ENCODE measurements around the gene M6PR. TPM values are rescaled to one million over a fixed set of nuclear protein-coding genes. Genes with fewer than 3 reads are reported as not detected.
"Not testable (repeated sequence)": the region's sequence is repeated elsewhere in the genome, so short reads cannot be mapped to it uniquely, and the experiment has no call there.

M6PR gene
- total RNA-seq, 1 donor = 143 TPM

DNA sequence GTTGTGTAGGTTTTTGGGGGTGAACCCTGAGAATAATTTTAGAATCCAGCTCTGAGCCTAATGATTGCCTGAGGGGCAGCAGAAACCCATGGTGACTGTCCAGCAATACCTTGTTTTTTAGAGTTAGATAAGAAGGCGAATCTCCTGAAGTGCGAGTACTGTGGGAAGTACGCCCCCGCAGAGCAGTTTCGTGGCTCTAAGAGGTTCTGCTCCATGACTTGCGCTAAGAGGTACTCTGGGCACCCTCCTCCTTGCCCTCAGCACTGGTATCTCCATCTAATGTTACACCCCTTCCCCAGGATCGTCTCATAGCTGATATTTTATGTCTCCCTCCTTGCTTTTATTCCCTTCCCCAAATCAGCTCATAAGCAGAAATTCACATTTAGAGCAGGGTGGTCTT lies 12.7 kb downstream of the M6PR start:
- H3K4me2 ChIP-seq (ENCODE audit: insufficient read depth, low read length) = no peak overlapping the region
- H3K4me3 ChIP-seq (ENCODE audit: insufficient read depth, low read length) = no peak overlapping the region
- TF ChIP-seq, protein P1, sequence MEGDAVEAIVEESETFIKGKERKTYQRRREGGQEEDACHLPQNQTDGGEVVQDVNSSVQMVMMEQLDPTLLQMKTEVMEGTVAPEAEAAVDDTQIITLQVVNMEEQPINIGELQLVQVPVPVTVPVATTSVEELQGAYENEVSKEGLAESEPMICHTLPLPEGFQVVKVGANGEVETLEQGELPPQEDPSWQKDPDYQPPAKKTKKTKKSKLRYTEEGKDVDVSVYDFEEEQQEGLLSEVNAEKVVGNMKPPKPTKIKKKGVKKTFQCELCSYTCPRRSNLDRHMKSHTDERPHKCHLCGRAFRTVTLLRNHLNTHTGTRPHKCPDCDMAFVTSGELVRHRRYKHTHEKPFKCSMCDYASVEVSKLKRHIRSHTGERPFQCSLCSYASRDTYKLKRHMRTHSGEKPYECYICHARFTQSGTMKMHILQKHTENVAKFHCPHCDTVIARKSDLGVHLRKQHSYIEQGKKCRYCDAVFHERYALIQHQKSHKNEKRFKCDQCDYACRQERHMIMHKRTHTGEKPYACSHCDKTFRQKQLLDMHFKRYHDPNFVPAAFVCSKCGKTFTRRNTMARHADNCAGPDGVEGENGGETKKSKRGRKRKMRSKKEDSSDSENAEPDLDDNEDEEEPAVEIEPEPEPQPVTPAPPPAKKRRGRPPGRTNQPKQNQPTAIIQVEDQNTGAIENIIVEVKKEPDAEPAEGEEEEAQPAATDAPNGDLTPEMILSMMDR (IDR thresholded peaks at IDR 0.05; ENCODE audit: extremely low read depth, low read depth, low read length) = no peak
- H4K20me1 ChIP-seq (ENCODE audit: insufficient read depth, low read length) = no peaks in the 10 kb centered on the region
- H3K9me3 ChIP-seq (ENCODE audit: low read depth, low read length) = no peaks in the 10 kb centered on the region
- H3K27ac ChIP-seq (ENCODE audit: low read depth, low read length) = no peak overlapping the region
- H3K27me3 ChIP-seq (ENCODE audit: insufficient read depth, low read length) = no peaks in the 10 kb centered on the region
- H3K79me2 ChIP-seq (ENCODE audit: insufficient read depth, low read length) = no peaks in the 10 kb centered on the region
- no peak for DNase-seq (ENCODE audit: insufficient read length, low spot score, missing footprints)
- peaks cover 21% of the 10 kb centered on the region for H3K36me3 ChIP-seq (ENCODE audit: insufficient read depth, low read length)
- H2AFZ ChIP-seq (ENCODE audit: low read length) = no peak overlapping the region
- H3K4me1 ChIP-seq (ENCODE audit: insufficient read depth, low read length) = no peaks in the 10 kb centered on the region

DNA sequence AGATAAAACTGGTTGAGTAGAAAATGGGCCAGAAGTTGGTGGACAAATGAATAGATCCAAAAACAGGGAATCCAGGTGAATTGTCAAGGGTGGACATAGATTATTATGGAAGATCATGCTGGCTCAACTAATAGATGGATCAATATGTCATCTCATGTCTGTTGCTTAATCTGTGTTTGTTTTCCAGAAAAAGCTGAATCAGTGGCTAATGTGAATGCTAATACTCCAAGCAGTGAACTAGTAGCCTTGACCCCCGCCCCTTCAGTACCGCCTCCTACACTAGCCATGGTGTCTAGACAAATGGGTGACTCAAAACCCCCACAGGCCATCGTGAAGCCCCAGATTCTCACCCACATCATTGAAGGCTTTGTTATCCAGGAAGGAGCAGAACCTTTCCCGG lies 15.4 kb downstream of the M6PR start:
- H3K79me2 ChIP-seq (ENCODE audit: insufficient read depth, low read length); H2AFZ ChIP-seq (ENCODE audit: low read length); H3K9me3 ChIP-seq (ENCODE audit: low read depth, low read length); H3K4me3 ChIP-seq (ENCODE audit: insufficient read depth, low read length); DNase-seq (ENCODE audit: insufficient read length, low spot score, missing footprints); H4K20me1 ChIP-seq (ENCODE audit: insufficient read depth, low read length); H3K4me1 ChIP-seq (ENCODE audit: insufficient read depth, low read length); H3K27me3 ChIP-seq (ENCODE audit: insufficient read depth, low read length); H3K4me2 ChIP-seq (ENCODE audit: insufficient read depth, low read length); H3K27ac ChIP-seq (ENCODE audit: low read depth, low read length): not testable (repeated sequence)
- H3K36me3 ChIP-seq (ENCODE audit: insufficient read depth, low read length) = peaks cover 14% of the 10 kb centered on the region

DNA sequence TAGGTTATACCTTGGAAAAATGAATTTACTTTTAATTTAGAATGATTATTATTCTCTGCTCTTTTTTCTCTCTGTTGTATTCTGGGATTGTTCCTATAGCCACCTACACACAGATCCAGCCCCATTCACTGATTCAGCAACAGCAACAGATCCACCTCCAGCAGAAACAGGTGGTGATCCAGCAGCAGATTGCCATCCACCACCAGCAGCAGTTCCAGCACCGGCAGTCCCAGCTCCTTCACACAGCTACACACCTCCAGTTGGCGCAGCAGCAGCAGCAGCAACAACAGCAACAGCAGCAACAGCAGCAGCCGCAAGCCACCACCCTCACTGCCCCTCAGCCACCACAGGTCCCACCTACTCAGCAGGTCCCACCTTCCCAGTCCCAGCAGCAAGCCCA lies 17.0 kb downstream of the M6PR start:
- H3K4me2 ChIP-seq (ENCODE audit: insufficient read depth, low read length); H4K20me1 ChIP-seq (ENCODE audit: insufficient read depth, low read length): not testable (repeated sequence)

DNA sequence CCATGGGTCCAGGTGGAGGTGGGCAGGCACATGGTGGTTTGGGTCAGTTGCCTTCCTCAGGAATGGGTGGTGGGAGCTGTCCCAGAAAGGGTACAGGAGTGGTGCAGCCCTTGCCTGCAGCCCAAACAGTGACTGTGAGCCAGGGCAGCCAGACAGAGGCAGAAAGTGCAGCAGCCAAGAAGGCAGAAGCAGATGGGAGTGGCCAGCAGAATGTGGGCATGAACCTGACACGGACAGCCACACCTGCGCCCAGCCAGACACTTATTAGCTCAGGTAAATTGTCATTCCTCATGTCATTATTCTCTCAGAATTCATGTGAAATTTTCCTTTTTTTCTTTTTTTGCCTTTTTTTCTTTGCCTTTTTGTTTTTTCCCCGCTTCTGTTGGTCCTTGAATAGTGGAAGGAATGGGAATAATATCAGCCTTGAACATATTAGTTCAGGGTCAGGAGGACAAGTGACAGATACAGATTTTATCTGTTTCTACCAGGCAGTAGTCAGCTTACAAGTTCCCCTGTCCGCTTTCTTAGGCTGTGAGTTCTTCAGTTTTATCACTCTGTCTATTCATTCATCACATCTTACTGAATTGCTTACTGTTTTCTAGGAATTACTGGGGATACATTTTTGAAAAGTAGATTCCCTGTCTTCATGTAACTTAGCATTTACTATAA lies 18.7 kb downstream of the M6PR start:
- not testable (repeated sequence) for H3K27ac ChIP-seq (ENCODE audit: low read depth, low read length); H3K4me3 ChIP-seq (ENCODE audit: insufficient read depth, low read length)

More for the DNA sequence above, 17.0 kb downstream of the M6PR start:
- H3K27me3 ChIP-seq (ENCODE audit: insufficient read depth, low read length); H3K9me3 ChIP-seq (ENCODE audit: low read depth, low read length); DNase-seq (ENCODE audit: insufficient read length, low spot score, missing footprints); H2AFZ ChIP-seq (ENCODE audit: low read length); H3K79me2 ChIP-seq (ENCODE audit: insufficient read depth, low read length); H3K4me3 ChIP-seq (ENCODE audit: insufficient read depth, low read length); H3K4me1 ChIP-seq (ENCODE audit: insufficient read depth, low read length); H3K27ac ChIP-seq (ENCODE audit: low read depth, low read length): not testable (repeated sequence)
- peaks cover 13% of the 10 kb centered on the region for H3K36me3 ChIP-seq (ENCODE audit: insufficient read depth, low read length)

DNA sequence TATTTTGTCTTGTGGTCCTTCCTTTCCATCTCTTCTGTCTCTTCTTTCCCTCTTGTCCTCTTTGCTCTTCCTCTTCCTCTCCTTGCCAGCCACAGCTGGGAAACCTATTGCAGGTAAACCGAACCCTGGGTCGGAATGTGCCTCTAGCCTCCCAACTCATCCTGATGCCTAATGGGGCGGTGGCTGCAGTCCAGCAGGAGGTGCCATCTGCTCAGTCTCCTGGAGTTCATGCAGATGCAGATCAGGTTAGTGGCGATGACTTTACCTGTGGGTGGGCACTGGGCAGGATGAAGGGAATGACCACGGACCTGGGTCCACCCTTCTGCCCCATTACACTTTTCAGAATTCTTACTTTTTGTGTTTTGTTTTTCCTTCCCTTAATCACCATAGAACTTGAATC lies 26.9 kb downstream of the M6PR start:
- Histone ChIP-seq H3K4me1 (ENCODE audit: insufficient read depth, low read length) (no peaks in the 10 kb centered on the region), H3K4me2 (ENCODE audit: insufficient read depth, low read length) (no peak overlapping the region), H3K27ac (ENCODE audit: low read depth, low read length) (no peak overlapping the region), H2AFZ (ENCODE audit: low read length) (no peak overlapping the region), H3K79me2 (ENCODE audit: insufficient read depth, low read length) (no peaks in the 10 kb centered on the region), H3K36me3 (ENCODE audit: insufficient read depth, low read length) (peaks cover 8% of the 10 kb centered on the region), H4K20me1 (ENCODE audit: insufficient read depth, low read length) (no peaks in the 10 kb centered on the region), H3K27me3 (ENCODE audit: insufficient read depth, low read length) (no peaks in the 10 kb centered on the region), H3K9me3 (ENCODE audit: low read depth, low read length) (no peaks in the 10 kb centered on the region), H3K4me3 (ENCODE audit: insufficient read depth, low read length) (no peak overlapping the region)
- DNase-seq (ENCODE audit: insufficient read length, low spot score, missing footprints) = no peak
- TF ChIP-seq, protein P1 (IDR thresholded peaks at IDR 0.05; ENCODE audit: extremely low read depth, low read depth, low read length) = no peak

More for the DNA sequence above, 18.7 kb downstream of the M6PR start:
- H3K9me3 ChIP-seq (ENCODE audit: low read depth, low read length); H3K4me2 ChIP-seq (ENCODE audit: insufficient read depth, low read length); H2AFZ ChIP-seq (ENCODE audit: low read length); H3K4me1 ChIP-seq (ENCODE audit: insufficient read depth, low read length); H3K27me3 ChIP-seq (ENCODE audit: insufficient read depth, low read length); DNase-seq (ENCODE audit: insufficient read length, low spot score, missing footprints); H4K20me1 ChIP-seq (ENCODE audit: insufficient read depth, low read length); H3K79me2 ChIP-seq (ENCODE audit: insufficient read depth, low read length): not testable (repeated sequence)
- H3K36me3 ChIP-seq (ENCODE audit: insufficient read depth, low read length) = peaks cover 10% of the 10 kb centered on the region

DNA sequence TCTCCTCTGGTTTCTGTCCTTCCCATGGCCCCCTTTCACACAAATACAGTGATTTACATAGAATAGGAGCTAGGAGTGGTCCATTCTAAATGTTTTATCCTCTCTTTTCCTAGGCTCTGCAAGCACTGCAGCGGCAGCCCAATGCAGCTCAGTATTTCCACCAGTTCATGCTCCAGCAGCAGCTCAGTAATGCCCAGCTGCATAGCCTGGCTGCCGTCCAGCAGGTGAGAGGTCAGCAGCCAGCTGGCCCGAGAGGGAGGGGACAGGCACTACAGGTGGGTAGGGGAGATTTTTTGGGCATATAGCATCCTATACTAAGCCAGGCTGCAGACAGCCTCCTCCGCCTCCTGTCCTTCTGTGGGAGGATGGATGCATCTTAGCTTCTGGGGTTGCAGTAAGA lies 29.8 kb downstream of the M6PR start:
- H3K27me3 ChIP-seq (ENCODE audit: insufficient read depth, low read length); H3K36me3 ChIP-seq (ENCODE audit: insufficient read depth, low read length); H2AFZ ChIP-seq (ENCODE audit: low read length); H3K4me1 ChIP-seq (ENCODE audit: insufficient read depth, low read length); H3K9me3 ChIP-seq (ENCODE audit: low read depth, low read length); H3K4me3 ChIP-seq (ENCODE audit: insufficient read depth, low read length); DNase-seq (ENCODE audit: insufficient read length, low spot score, missing footprints); H4K20me1 ChIP-seq (ENCODE audit: insufficient read depth, low read length); H3K4me2 ChIP-seq (ENCODE audit: insufficient read depth, low read length); H3K27ac ChIP-seq (ENCODE audit: low read depth, low read length): not testable (repeated sequence)
- peaks cover 11% of the 10 kb centered on the region for H3K79me2 ChIP-seq (ENCODE audit: insufficient read depth, low read length)

All from osteoblast (primary cell).